Colonic mucosa (tissue), 4 donors: ENCODE data around the gene APOA5. TPM values are rescaled to one million over a fixed set of nuclear protein-coding genes. Genes with fewer than 3 reads are reported as not detected.

Experiments used
- DNase-seq: peaks from one replicate; pipeline ENCODE4 v3.0.0-alpha.2; 2020
- H3K27ac ChIP-seq: fragments of 200-600 bp; one replicate; pipeline ENCODE4 v1.8.0; 2021
- H3K27me3 ChIP-seq: fragments of 200-600 bp; one replicate; pipeline ENCODE4 v1.8.0; 2021
- H3K36me3 ChIP-seq: fragments of 200-600 bp; one replicate; pipeline ENCODE4 v1.8.0; 2021
- H3K4me1 ChIP-seq: fragments of 200-600 bp; one replicate; pipeline ENCODE4 v1.8.0; 2021; ENCODE audit warnings: mild to moderate bottlenecking
- H3K4me3 ChIP-seq: fragments of 200-600 bp; one replicate; pipeline ENCODE4 v1.8.0; 2021
- H3K9ac ChIP-seq, 2 donors: one replicate each; pipeline ENCODE4 v1.7.0; 2013; ENCODE audit warnings: control low read depth in 2 of 2, low read depth in 2 of 2, low read length in 2 of 2
- H3K9me3 ChIP-seq: fragments of 200-600 bp; one replicate; pipeline ENCODE4 v1.8.0; 2021
- CTCF ChIP-seq: fragments of 200-600 bp; IDR thresholded peaks from one replicate; pipeline ENCODE4 v1.8.0; 2022; ENCODE audit warnings: antibody characterized with exemption, mild to moderate bottlenecking
- intact Hi-C: fragments of 100-400 bp; cut with DNase I; formaldehyde crosslinking; loops from one replicate; pipeline ENCODE4 v1.14.1; 2022
- total RNA-seq, 2 donors: library from RNA; stranded (reverse); fragmentation: NEBNext Ultra II Directional in 1 of 2; extraction: Animal tissue kit (Norgen Biotek cat#: 25700) in 1 of 2; gene quantifications; one replicate each; pipeline ENCODE4 v1.2.1, GENCODE V29; 2021
- donor health status: healthy.
- donor health status: DM: no; HTN: no; CAD: no.
- donor health status: DM: no; HTN: no; CAD: no.

The APOA5 gene
- total RNA-seq = under 1 TPM in 1 of 2 donors, not detected in 1; 0.20 TPM

GRCh38 chr11:116791813-116792143 lies at the start of gene APOA5:
TSS of gene APOA5 (minus strand) at chr11:116791879. CDS start at chr11:116791860, 19 bp downstream.
- Histone ChIP-seq H3K27me3 (no peaks in the 10 kb centered on the region), H3K36me3 (no peaks in the 10 kb centered on the region), H3K4me3 (no peak within 1 kb of the TSS), H3K4me1 (peaks cover 3% of the 10 kb centered on the region), H3K9me3 (no peaks in the 10 kb centered on the region), H3K27ac (no peak within 1 kb of the TSS), H3K9ac (peak within 1 kb of the TSS in 1 of 2 donors; percentile 61)
- DNase-seq = no peak
- intact Hi-C loops = loop anchor here (2.0 to 5.0 kb wide), 3 partner anchors 46 to 436 kb away; partner anchors contain the start of gene APOA1
- no peak for TF ChIP-seq CTCF

GRCh38 chr11:116840746-116841296 lies 49.1 kb upstream of the APOA5 start:
- intact Hi-C loops = no loop called here
- TF ChIP-seq CTCF = no peak
- no peak overlapping the region for H3K27ac ChIP-seq
- no peaks in the 10 kb centered on the region for H3K27me3 ChIP-seq
- H3K9ac ChIP-seq = no peak overlapping the region
- peaks cover 1% of the 10 kb centered on the region for H3K4me1 ChIP-seq
- H3K4me3 ChIP-seq = no peak overlapping the region
- no peak for DNase-seq
- peaks cover 3% of the 10 kb centered on the region for H3K36me3 ChIP-seq
- no peaks in the 10 kb centered on the region for H3K9me3 ChIP-seq

- no peaks in the 10 kb centered on the region for H3K27me3 ChIP-seq
- no peak for TF ChIP-seq CTCF
- intact Hi-C loops = no loop called here
- DNase-seq = no peak
- no peak overlapping the region for H3K4me3 ChIP-seq
- no peak overlapping the region for H3K9ac ChIP-seq
- no peak overlapping the region for H3K27ac ChIP-seq
- no peaks in the 10 kb centered on the region for H3K9me3 ChIP-seq
- peaks cover 3% of the 10 kb centered on the region for H3K36me3 ChIP-seq
- H3K4me1 ChIP-seq = peaks cover 5% of the 10 kb centered on the region
These were observed 48.6 kb upstream of the APOA5 start for GRCh38 chr11:116840224-116840745.

- no peaks in the 10 kb centered on the region for H3K9me3 ChIP-seq
- no peaks in the 10 kb centered on the region for H3K27me3 ChIP-seq
- no peak overlapping the region for H3K9ac ChIP-seq
- H3K27ac ChIP-seq = no peak overlapping the region
- no peak for TF ChIP-seq CTCF
- no peaks in the 10 kb centered on the region for H3K36me3 ChIP-seq
- intact Hi-C loops = loop anchor here (5.0 kb wide), 1 partner anchor 46 kb away; the partner anchor contains the start of gene APOA5
- H3K4me3 ChIP-seq = no peak overlapping the region
- no peak for DNase-seq
- H3K4me1 ChIP-seq = peaks cover 5% of the 10 kb centered on the region
These were observed 46.8 kb upstream of the APOA5 start for GRCh38 chr11:116838321-116839084.

- no peak for TF ChIP-seq CTCF
- no peak within 1 kb of the TSS for H3K9ac ChIP-seq
- peaks cover 5% of the 10 kb centered on the region for H3K4me1 ChIP-seq
- no peaks in the 10 kb centered on the region for H3K27me3 ChIP-seq
- H3K4me3 ChIP-seq = no peak within 1 kb of the TSS
- DNase-seq = no peak
- intact Hi-C loops = loop anchor here (5.0 kb wide), 1 partner anchor 45 kb away; the partner anchor contains the start of gene APOA5
- H3K27ac ChIP-seq = no peak within 1 kb of the TSS
- no peaks in the 10 kb centered on the region for H3K36me3 ChIP-seq
- no peaks in the 10 kb centered on the region for H3K9me3 ChIP-seq
These were observed 45.8 kb upstream of the APOA5 start, which contains the start of gene APOA1 for GRCh38 chr11:116837231-116838091. TSS of gene APOA1 (minus strand) at chr11:116837622. CDS start at chr11:116837387, 235 bp downstream.
